ENCODE data around the gene CMPK2.

Gene CMPK2

GRCh38 chr2:6838673-6839319 lies 26.9 kb downstream of the CMPK2 start:
- no peak for TF ChIP-seq CTCF (conservative IDR thresholded peaks at IDR 0.05; ENCODE audit: low read depth, low read length)
- H3K4me1 ChIP-seq (ENCODE audit: low read depth, poor library complexity, severe bottlenecking): no peaks in the 10 kb centered on the region
- no peaks in the 10 kb centered on the region for H3K36me3 ChIP-seq (ENCODE audit: insufficient read depth)
- no peak overlapping the region for H2AFZ ChIP-seq (ENCODE audit: low read depth)
- no peaks in the 10 kb centered on the region for H3K79me2 ChIP-seq (ENCODE audit: insufficient read depth, low read depth)
- no peak overlapping the region for H3K9ac ChIP-seq
- no peaks in the 10 kb centered on the region for H3K27me3 ChIP-seq (ENCODE audit: insufficient read depth, low read depth)
- no peak overlapping the region for H3K4me3 ChIP-seq (IDR thresholded peaks at IDR 0.05; ENCODE audit: insufficient read depth, low read depth, low read length)
- no peak overlapping the region for H3K4me2 ChIP-seq
- H4K20me1 ChIP-seq (ENCODE audit: insufficient read depth): no peaks in the 10 kb centered on the region
- no peak overlapping the region for H3K27ac ChIP-seq

- Histone ChIP-seq H3K4me1 (ENCODE audit: low read depth, poor library complexity, severe bottlenecking) (no peaks in the 10 kb centered on the region), H4K20me1 (ENCODE audit: insufficient read depth) (no peaks in the 10 kb centered on the region), H2AFZ (ENCODE audit: low read depth) (no peak overlapping the region), H3K4me3 (IDR thresholded peaks at IDR 0.05; ENCODE audit: insufficient read depth, low read depth, low read length) (no peak overlapping the region), H3K79me2 (ENCODE audit: insufficient read depth, low read depth) (no peaks in the 10 kb centered on the region), H3K36me3 (ENCODE audit: insufficient read depth) (no peaks in the 10 kb centered on the region), H3K4me2 (no peak overlapping the region), H3K27me3 (ENCODE audit: insufficient read depth, low read depth) (no peaks in the 10 kb centered on the region), H3K9ac (no peak overlapping the region), H3K27ac (no peak overlapping the region)
- no peak for TF ChIP-seq CTCF (conservative IDR thresholded peaks at IDR 0.05; ENCODE audit: low read depth, low read length)
Measured at GRCh38 chr2:6835467-6835866, 30.2 kb downstream of the CMPK2 start.

- TF ChIP-seq CTCF (conservative IDR thresholded peaks at IDR 0.05; ENCODE audit: low read depth, low read length): no peak
- H3K4me1 ChIP-seq (ENCODE audit: low read depth, poor library complexity, severe bottlenecking): no peaks in the 10 kb centered on the region
- no peaks in the 10 kb centered on the region for H4K20me1 ChIP-seq (ENCODE audit: insufficient read depth)
- no peaks in the 10 kb centered on the region for H3K79me2 ChIP-seq (ENCODE audit: insufficient read depth, low read depth)
- no peaks in the 10 kb centered on the region for H3K27me3 ChIP-seq (ENCODE audit: insufficient read depth, low read depth)
- no peak overlapping the region for H3K9ac ChIP-seq
- no peak overlapping the region for H2AFZ ChIP-seq (ENCODE audit: low read depth)
- H3K27ac ChIP-seq: no peak overlapping the region
- no peak overlapping the region for H3K4me2 ChIP-seq
- H3K4me3 ChIP-seq (IDR thresholded peaks at IDR 0.05; ENCODE audit: insufficient read depth, low read depth, low read length): no peak overlapping the region
- no peaks in the 10 kb centered on the region for H3K36me3 ChIP-seq (ENCODE audit: insufficient read depth)
Measured at GRCh38 chr2:6834163-6834562, 31.5 kb downstream of the CMPK2 start.

- Histone ChIP-seq H3K4me2 (no peak overlapping the region), H3K79me2 (ENCODE audit: insufficient read depth, low read depth) (no peaks in the 10 kb centered on the region), H3K36me3 (ENCODE audit: insufficient read depth) (no peaks in the 10 kb centered on the region), H3K4me3 (IDR thresholded peaks at IDR 0.05; ENCODE audit: insufficient read depth, low read depth, low read length) (no peak overlapping the region), H3K4me1 (ENCODE audit: low read depth, poor library complexity, severe bottlenecking) (no peaks in the 10 kb centered on the region), H2AFZ (ENCODE audit: low read depth) (no peak overlapping the region), H3K27ac (no peak overlapping the region), H3K9ac (no peak overlapping the region), H4K20me1 (ENCODE audit: insufficient read depth) (no peaks in the 10 kb centered on the region), H3K27me3 (ENCODE audit: insufficient read depth, low read depth) (no peaks in the 10 kb centered on the region)
- no peak for TF ChIP-seq CTCF (conservative IDR thresholded peaks at IDR 0.05; ENCODE audit: low read depth, low read length)
Measured at GRCh38 chr2:6833300-6833604, 32.5 kb downstream of the CMPK2 start.
